ENCODE data around the gene NTRK3. TPM values are rescaled to one million over a fixed set of nuclear protein-coding genes. Genes with fewer than 3 reads are reported as not detected.

The NTRK3 gene
- polyA plus RNA-seq, 1 experiment = 0.21 TPM

DNA sequence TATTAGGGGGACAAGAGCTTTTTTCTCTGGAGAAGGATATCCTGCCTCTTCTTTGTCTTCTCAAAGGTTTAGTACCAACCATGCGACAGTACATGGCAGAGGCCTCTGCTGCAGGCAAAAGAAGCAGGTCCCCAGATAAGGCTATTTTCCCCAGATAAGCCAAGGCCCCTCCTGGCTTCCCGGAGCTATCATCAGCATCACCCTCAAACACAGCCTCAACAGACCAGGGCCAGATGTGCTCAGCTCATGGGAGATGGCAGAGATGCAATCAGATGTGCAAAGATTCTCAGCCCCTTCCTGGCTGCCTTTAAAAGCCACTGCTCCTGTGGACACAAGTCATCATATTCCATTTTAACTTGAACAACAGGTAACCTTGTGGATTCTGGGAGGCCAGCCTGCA is 49.0 kb downstream of the NTRK3 start:
- CTCF ChIA-PET = no interaction called here
- POLR2A ChIA-PET = no interaction called here
- Histone ChIP-seq H3K27me3 (ENCODE audit: control insufficient read depth, insufficient read depth, low read length) (no peaks in the 10 kb centered on the region), H3K27ac (ENCODE audit: low read depth, low read length) (no peak overlapping the region), H3K4me3 (ENCODE audit: low read depth, low read length) (no peak overlapping the region), H3K9me3 (ENCODE audit: control insufficient read depth, insufficient read depth, low read length) (peaks cover 5% of the 10 kb centered on the region)
- TF ChIP-seq, protein P1, sequence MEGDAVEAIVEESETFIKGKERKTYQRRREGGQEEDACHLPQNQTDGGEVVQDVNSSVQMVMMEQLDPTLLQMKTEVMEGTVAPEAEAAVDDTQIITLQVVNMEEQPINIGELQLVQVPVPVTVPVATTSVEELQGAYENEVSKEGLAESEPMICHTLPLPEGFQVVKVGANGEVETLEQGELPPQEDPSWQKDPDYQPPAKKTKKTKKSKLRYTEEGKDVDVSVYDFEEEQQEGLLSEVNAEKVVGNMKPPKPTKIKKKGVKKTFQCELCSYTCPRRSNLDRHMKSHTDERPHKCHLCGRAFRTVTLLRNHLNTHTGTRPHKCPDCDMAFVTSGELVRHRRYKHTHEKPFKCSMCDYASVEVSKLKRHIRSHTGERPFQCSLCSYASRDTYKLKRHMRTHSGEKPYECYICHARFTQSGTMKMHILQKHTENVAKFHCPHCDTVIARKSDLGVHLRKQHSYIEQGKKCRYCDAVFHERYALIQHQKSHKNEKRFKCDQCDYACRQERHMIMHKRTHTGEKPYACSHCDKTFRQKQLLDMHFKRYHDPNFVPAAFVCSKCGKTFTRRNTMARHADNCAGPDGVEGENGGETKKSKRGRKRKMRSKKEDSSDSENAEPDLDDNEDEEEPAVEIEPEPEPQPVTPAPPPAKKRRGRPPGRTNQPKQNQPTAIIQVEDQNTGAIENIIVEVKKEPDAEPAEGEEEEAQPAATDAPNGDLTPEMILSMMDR (IDR thresholded peaks at IDR 0.05; ENCODE audit: low read depth, low read length) = no peak
- DNase-seq (ENCODE audit: low read depth, low spot score) = no peak

DNA sequence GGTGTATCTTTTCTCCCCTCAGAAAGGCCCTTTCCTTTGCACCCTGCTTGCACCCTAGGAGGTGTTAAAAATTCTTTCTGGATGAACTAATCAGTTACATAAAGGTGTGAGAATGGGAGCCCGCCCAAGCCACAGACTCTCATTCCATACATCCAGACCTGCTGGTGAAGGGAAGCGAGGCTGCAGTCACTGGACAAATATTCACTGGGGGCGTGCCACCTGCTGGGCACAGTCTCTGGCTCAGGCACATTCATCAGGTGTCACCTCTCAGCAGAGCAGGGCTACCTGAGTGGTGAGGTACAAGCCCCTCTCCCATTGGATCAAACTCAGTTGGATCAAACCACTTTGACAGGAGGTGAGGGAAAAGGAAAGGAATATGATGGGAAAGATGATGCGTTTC is 52.0 kb downstream of the NTRK3 start:
- POLR2A ChIA-PET = no interaction called here
- DNase-seq (ENCODE audit: low read depth, low spot score) = no peak
- Histone ChIP-seq H3K9me3 (ENCODE audit: control insufficient read depth, insufficient read depth, low read length) (peaks cover 5% of the 10 kb centered on the region), H3K27ac (ENCODE audit: low read depth, low read length) (no peak overlapping the region), H3K27me3 (ENCODE audit: control insufficient read depth, insufficient read depth, low read length) (no peaks in the 10 kb centered on the region), H3K4me3 (ENCODE audit: low read depth, low read length) (no peak overlapping the region)
- TF ChIP-seq, protein P1 (IDR thresholded peaks at IDR 0.05; ENCODE audit: low read depth, low read length) = no peak
- CTCF ChIA-PET = no interaction called here

DNA sequence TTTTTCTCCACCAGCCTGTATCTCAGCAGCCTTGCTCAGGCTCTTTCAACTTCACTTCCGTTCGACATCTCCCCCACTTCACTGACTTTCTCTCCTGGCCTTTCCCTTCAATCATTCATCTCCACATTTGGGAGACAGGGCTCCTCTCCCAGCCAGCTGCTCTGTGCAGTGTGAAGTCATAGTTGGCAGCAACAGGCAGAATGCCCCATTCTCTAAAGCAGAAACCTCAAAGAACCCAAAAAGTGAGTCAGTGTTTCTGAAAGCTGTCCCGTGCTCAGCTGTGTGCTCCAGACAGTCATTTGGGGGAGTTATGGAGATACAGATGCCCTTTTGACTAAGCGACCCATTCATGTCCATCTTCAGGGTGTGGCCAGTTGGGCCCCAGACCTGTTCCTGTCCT is 54.3 kb downstream of the NTRK3 start:
- no peak for DNase-seq (ENCODE audit: low read depth, low spot score)
- no peak overlapping the region for H3K27ac ChIP-seq (ENCODE audit: low read depth, low read length)
- ChIA-PET CTCF (no interaction called here), POLR2A (no interaction called here)
- TF ChIP-seq, protein P1 (IDR thresholded peaks at IDR 0.05; ENCODE audit: low read depth, low read length) = no peak
- no peak overlapping the region for H3K4me3 ChIP-seq (ENCODE audit: low read depth, low read length)
- H3K9me3 ChIP-seq (ENCODE audit: control insufficient read depth, insufficient read depth, low read length) = peaks cover 5% of the 10 kb centered on the region; the same call in 1 of the 2 replicates
- no peaks in the 10 kb centered on the region for H3K27me3 ChIP-seq (ENCODE audit: control insufficient read depth, insufficient read depth, low read length)

DNA sequence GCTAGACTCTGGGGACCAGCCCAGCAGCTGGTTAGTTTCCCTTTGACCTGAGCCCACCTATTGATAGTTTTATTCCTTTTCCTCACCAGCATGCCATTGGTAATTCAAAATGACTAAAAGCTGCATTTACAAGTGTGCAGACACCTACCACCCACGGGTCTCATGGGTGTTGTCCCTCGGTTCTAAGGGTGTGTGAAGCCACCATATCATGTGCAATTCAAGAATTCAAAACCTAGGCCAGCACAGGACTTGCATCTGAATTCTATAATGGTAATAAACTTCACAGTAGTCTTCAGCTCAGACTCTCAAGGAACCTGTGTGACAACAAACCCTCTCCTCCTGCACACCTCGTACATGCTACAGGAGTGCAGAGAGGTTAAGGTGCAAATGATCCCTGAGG is 55.3 kb downstream of the NTRK3 start:
- ChIA-PET POLR2A (no interaction called here), CTCF (no interaction called here)
- TF ChIP-seq, protein P1 (IDR thresholded peaks at IDR 0.05; ENCODE audit: low read depth, low read length) = no peak
- no peak for DNase-seq (ENCODE audit: low read depth, low spot score)
- Histone ChIP-seq H3K4me3 (ENCODE audit: low read depth, low read length) (no peak overlapping the region), H3K27ac (ENCODE audit: low read depth, low read length) (no peak overlapping the region), H3K9me3 (ENCODE audit: control insufficient read depth, insufficient read depth, low read length) (peaks cover 5% of the 10 kb centered on the region; the same call in 1 of the 2 replicates), H3K27me3 (ENCODE audit: control insufficient read depth, insufficient read depth, low read length) (no peaks in the 10 kb centered on the region)

DNA sequence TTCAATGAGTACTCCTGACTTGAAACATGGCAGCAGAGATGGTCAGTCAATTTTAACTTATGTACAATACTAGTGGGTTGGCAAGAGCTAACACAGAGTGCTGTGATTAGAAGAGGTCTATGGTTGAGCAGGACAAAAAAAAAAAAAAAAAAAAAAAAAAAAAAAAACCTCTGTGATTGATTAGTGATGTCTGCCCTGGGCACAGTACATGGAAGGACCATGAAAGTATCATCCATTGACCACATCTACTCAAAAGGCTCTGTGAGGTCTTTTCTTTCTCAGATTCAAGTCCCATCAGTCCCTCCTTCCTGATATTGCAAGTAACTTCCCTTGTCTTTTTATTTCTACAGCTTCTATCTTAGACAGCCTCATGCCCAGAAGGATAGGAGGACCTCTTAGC is 59.6 kb downstream of the NTRK3 start:
- no peak overlapping the region for H3K27ac ChIP-seq (ENCODE audit: low read depth, low read length)
- ChIA-PET CTCF (no interaction called here), POLR2A (no interaction called here)
- no peak overlapping the region for H3K4me3 ChIP-seq (ENCODE audit: low read depth, low read length)
- peaks cover 4% of the 10 kb centered on the region; the same call in 1 of the 2 replicates for H3K9me3 ChIP-seq (ENCODE audit: control insufficient read depth, insufficient read depth, low read length)
- TF ChIP-seq, protein P1 (IDR thresholded peaks at IDR 0.05; ENCODE audit: low read depth, low read length) = no peak
- no peaks in the 10 kb centered on the region for H3K27me3 ChIP-seq (ENCODE audit: control insufficient read depth, insufficient read depth, low read length)
- no peak for DNase-seq (ENCODE audit: low read depth, low spot score)

Data from AG04450 (cell line).